NCI-H524 (cell line): Measurements from ENCODE around the gene RFNG.

Experiments used
- DNase-seq, 2 experiments: peaks; one replicate each; lab custom pipeline; 2025; lab: John Stamatoyannopoulos, UW

The RFNG gene

DNA sequence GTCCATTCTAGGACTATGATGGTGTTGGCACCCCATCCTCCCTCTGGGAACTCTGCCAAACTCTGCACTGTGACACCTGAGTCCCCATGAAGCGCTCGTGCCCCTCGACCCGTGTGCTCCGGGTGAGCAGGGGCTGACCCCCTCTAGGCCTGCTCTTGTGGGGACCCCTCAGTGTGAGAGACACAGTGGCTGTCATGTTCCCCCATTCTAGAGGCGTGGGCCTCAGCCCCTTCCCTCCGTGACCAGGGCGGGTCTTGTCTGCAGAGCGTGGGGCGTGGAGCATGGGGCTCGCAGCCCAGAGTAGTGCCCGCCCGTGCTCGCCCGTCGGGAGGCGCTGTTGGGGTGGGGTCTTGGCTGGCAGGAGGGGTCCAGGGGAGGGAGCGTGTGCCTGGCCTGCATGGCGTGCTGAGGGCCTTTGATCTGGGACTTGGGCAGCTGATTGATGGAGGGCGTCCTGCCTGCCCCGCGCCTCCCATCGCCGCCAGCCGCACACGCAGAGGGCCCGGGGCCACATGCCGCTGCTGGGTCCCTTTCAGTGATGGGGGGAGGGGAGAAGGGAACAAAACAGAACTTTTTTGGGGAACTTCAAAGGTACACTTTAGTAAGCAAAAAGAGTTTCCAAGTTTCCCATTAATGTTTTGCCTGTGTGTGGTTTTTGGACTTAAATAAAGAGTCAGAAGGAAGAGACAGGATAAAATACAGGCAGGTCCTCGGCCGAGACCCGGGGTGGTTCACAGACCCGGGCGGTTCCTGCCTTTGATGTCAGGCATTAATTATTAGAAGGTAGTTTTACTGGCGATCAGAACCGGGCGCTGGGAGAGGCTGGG is 51.4 kb downstream of the RFNG start:
- DNase-seq = no peak

DNA sequence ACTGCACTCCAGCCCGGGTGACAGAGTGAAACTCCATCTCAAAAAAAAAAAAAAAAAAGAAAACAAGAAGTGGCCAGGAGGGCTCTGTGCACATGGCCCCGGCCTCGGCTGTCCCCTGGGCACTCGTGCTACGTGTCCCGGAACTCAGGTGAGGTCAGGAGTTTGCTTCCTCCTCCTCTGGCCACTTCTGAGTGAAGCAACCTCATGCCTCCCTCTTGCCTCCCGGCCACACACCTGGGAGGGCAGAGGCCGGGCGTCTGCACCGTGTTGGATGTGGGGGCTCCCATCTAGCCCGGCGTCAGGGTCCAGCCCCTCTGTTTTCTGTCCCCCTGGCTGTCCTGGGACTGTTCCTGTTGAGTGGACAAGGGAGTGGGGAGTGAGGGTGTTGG is 52.0 kb downstream of the RFNG start:
- DNase-seq = no peak

DNA sequence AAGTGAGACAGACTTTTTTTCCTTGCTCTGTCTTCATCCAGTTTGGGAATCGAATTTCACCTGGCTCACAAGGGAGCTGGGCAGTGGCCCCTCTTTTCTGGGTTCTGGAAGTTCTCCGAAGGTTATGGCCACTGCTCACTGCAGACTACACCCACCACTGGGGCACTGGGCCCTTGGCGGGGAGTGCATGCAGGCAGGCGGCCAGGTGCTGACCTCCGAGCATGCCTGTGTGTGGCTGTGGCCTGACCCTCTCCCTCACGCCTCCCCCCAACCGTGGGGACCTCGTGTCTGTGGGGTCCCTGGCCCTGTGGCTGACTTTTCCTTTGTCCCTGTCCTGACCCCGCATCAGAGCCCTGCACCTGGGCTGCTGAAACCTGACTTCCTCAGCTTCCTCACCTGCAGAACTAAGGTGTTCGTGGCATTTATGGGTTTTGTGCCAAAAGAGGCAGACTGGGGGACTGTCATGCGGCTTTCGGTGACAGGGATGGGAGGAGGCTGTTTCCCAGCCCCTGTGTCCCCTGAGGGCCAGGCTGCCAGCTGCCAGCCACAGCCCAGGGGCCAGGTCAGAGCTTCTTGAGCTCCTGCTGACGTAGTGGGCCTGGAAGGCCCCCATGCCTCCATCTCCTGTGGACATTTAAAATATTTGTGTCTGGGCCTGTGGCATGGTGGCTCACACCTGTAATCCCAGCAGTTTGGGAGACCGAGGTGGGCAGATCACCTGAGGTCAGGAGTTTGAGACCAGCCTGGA is 52.7 kb downstream of the RFNG start:
- peak in 1 of 2 experiments; percentile 36 for DNase-seq

GRCh38 chr17:81998212-81998611 is 53.4 kb downstream of the RFNG start:
- no peak for DNase-seq
